Lower leg skin (tissue), 4 donors: ENCODE data around the gene ZNF777. TPM values are rescaled to one million over a fixed set of nuclear protein-coding genes. Genes with fewer than 3 reads are reported as not detected.

Experiments used
- DNase-seq, 2 donors: peaks; one replicate each; pipeline ENCODE4 v3.0.0-alpha.2; 2019; ENCODE audit warnings: low spot score in 2 of 2
- H3K4me3 ChIP-seq: fragments of 200-600 bp; sonication (generic); 2 replicates; pipeline ENCODE4 v1.5.1; 2017; ENCODE audit warnings: mild to moderate bottlenecking, low read depth; ENCODE audit not compliant: poor library complexity, severe bottlenecking
- POLR2A ChIP-seq, 2 donors: fragments of 450-650 bp; IDR thresholded peaks; one replicate each; pipeline ENCODE4 v1.6.1; 2016 to 2017; ENCODE audit warnings: antibody characterized with exemption in 2 of 2, mild to moderate bottlenecking in 1 of 2, moderate library complexity in 1 of 2
- WGBS, 2 donors: methylation state at CpG; one replicate each; pipeline ENCODE4 v1.1.5; 2018; 5-methylcytosine and 5-hydroxymethylcytosine counted together
- intact Hi-C: fragments of 100-400 bp; cut with DNase I; formaldehyde crosslinking; loops from one replicate; pipeline ENCODE4 v1.15.0; 2023; ENCODE audit warnings: low total_unique reads
- total RNA-seq, 4 donors: library from RNA; depleted of rRNA; stranded (reverse); fragments of >200 nt; gene quantifications; one replicate each; pipeline ENCODE4 v1.1.0, GENCODE V29; 2016
- TF ChIP-seq, protein P1 (sequence below), 3 donors: fragments of 450-650 bp; IDR thresholded peaks; one replicate each; pipeline ENCODE4 v1.5.1; 2016; ENCODE audit warnings: antibody characterized with exemption in 3 of 3, mild to moderate bottlenecking in 3 of 3, moderate library complexity in 2 of 3

ZNF777 gene
- total RNA-seq, 4 donors from 2014 or later = 10.6 to 18.7 (median 15.4) TPM

DNA sequence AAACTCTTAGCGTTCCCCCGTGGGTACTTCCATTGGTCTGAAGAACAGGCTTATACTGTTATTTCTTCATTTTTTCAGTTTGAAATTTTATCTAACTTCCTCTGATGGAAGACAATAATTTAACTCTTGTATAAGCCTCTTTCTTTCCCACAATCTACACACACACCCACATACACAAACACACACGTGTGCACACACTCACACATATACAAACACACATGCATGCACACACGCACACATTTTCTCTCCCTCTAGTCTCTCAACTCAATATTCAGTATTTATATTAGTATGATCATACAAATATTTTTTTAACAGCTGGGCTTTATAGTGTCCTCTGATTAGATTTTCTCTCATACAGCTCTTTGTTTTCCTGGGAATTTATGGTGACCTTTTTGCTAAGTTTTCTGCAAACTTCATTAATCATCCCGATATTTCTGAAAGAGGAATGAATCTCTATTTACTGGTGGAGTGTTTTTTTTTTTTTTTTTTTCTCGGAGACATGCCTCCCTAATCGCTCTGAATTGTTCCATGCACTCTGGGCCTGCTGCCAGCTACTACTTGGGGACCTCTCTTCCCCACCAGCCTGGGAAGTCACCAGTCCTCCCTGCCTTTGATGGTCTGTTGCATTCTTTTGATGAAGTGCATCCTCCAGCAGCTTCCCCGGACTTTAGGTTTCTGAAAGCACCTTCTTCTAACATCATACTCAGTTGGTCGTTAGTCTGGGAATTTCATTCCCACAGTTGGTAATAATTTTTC, 75.5 kb downstream of the ZNF777 start:
- DNase-seq = no peak
- WGBS, 2 donors = 61 to 69% methylated on average over 9 of the region's 9 CpGs
- TF ChIP-seq POLR2A (IDR thresholded peaks at IDR 0.05) = no peak
- TF ChIP-seq, protein P1, sequence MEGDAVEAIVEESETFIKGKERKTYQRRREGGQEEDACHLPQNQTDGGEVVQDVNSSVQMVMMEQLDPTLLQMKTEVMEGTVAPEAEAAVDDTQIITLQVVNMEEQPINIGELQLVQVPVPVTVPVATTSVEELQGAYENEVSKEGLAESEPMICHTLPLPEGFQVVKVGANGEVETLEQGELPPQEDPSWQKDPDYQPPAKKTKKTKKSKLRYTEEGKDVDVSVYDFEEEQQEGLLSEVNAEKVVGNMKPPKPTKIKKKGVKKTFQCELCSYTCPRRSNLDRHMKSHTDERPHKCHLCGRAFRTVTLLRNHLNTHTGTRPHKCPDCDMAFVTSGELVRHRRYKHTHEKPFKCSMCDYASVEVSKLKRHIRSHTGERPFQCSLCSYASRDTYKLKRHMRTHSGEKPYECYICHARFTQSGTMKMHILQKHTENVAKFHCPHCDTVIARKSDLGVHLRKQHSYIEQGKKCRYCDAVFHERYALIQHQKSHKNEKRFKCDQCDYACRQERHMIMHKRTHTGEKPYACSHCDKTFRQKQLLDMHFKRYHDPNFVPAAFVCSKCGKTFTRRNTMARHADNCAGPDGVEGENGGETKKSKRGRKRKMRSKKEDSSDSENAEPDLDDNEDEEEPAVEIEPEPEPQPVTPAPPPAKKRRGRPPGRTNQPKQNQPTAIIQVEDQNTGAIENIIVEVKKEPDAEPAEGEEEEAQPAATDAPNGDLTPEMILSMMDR (IDR thresholded peaks at IDR 0.05) = no peak
- intact Hi-C loops = no loop called here
- H3K4me3 ChIP-seq = no peak overlapping the region

Other genes starting within 250 kb of the ZNF777 start
- gene ZNF212, start 221.4 kb downstream of the ZNF777 start, total RNA-seq = 10 to 100 TPM in 3 of 4 donors, 1 to 10 TPM in 1; 9.0 to 25.0 (median 14.0) TPM
- gene ZNF783, start 198.9 kb downstream of the ZNF777 start, total RNA-seq = 10 to 100 TPM in 3 of 4 donors, 1 to 10 TPM in 1; 6.8 to 17.2 (median 13.0) TPM
- gene ZNF746, start 36.7 kb upstream of the ZNF777 start, total RNA-seq = 10 to 100 TPM; 21.6 to 26.3 (median 23.8) TPM